SK-N-SH treated with all-trans-retinoic acid at 6 μM for 48 hours (cell line): ENCODE results near the gene C1QTNF4.

ENCODE experiments used
- ATAC-seq: fragments of 200-7000 bp; cut with Tn5 transposase; 3 replicates; pipeline ENCODE4 v1.9.1; 2020; ENCODE audit warnings: mild to moderate bottlenecking, moderate library complexity
- ARNTL ChIP-seq: fragments of 450-650 bp; formaldehyde crosslinking; IDR thresholded peaks from 2 replicates; pipeline ENCODE4 v1.5.0; 2020; ENCODE audit warnings: low read depth, mild to moderate bottlenecking, moderate library complexity, borderline replicate concordance
- CREB5 ChIP-seq: fragments of 250-450 bp; sonication (Bioruptor Pico); IDR thresholded peaks from 2 replicates; pipeline ENCODE4 v1.5.1; 2020; ENCODE audit warnings: low read depth, mild to moderate bottlenecking, moderate library complexity
- ESRRG ChIP-seq: fragments of 250-450 bp; sonication (Bioruptor Pico); IDR thresholded peaks from 2 replicates; pipeline ENCODE4 v1.6.1; 2021; ENCODE audit warnings: mild to moderate bottlenecking
- GLIS3 ChIP-seq: fragments of 250-450 bp; sonication (Bioruptor Pico); IDR thresholded peaks from 2 replicates; pipeline ENCODE4 v1.5.0; 2020; ENCODE audit warnings: mild to moderate bottlenecking, moderate library complexity
- ISL1 ChIP-seq: fragments of 250-450 bp; sonication (Bioruptor Pico); IDR thresholded peaks from 2 replicates; pipeline ENCODE4 v2.1.2; 2022; ENCODE audit warnings: mild to moderate bottlenecking, moderate library complexity
- OSR1 ChIP-seq: fragments of 250-450 bp; sonication (Bioruptor Pico); IDR thresholded peaks from 2 replicates; pipeline ENCODE4 v1.8.0; 2022; ENCODE audit warnings: moderate library complexity, mild to moderate bottlenecking, inconsistent platforms
- PPARA ChIP-seq: fragments of 250-450 bp; sonication (Bioruptor Pico); IDR thresholded peaks from 2 replicates; pipeline ENCODE4 v1.5.0; 2020; ENCODE audit warnings: mild to moderate bottlenecking, borderline replicate concordance
- SNAI2 ChIP-seq: fragments of 250-450 bp; sonication (Bioruptor Pico); IDR thresholded peaks from 2 replicates; pipeline ENCODE4 v1.5.0; 2020; ENCODE audit warnings: mild to moderate bottlenecking, moderate library complexity
- TSHZ2 ChIP-seq: fragments of 250-450 bp; sonication (Bioruptor Pico); IDR thresholded peaks from 2 replicates; pipeline ENCODE4 v1.5.0; 2020; ENCODE audit warnings: mild to moderate bottlenecking, moderate library complexity
- ZC3H10 ChIP-seq: fragments of 250-450 bp; sonication (Bioruptor Pico); IDR thresholded peaks from 2 replicates; pipeline ENCODE4 v1.5.1; 2021; ENCODE audit warnings: mild to moderate bottlenecking, moderate library complexity
- ZFP3 ChIP-seq: fragments of 250-450 bp; sonication (Bioruptor Pico); IDR thresholded peaks from 2 replicates; pipeline ENCODE4 v1.5.0; 2020; ENCODE audit warnings: mild to moderate bottlenecking, moderate library complexity
- ZFP30 ChIP-seq: fragments of 450-650 bp; formaldehyde crosslinking; IDR thresholded peaks from 2 replicates; pipeline ENCODE4 v1.5.0; 2022; ENCODE audit warnings: mild to moderate bottlenecking, moderate library complexity
- ZNF565 ChIP-seq: fragments of 450-650 bp; formaldehyde crosslinking; conservative IDR thresholded peaks from 2 replicates; pipeline ENCODE4 v1.5.0; 2020; ENCODE audit warnings: low read depth, mild to moderate bottlenecking, moderate library complexity
- ZNF8 ChIP-seq: fragments of 450-650 bp; formaldehyde crosslinking; IDR thresholded peaks from 2 replicates; pipeline ENCODE4 v1.5.0; 2020; ENCODE audit warnings: mild to moderate bottlenecking, moderate library complexity
- TF ChIP-seq, protein P1 (sequence below): fragments of 250-450 bp; sonication (Bioruptor Pico); IDR thresholded peaks from 2 replicates; pipeline ENCODE4 v1.5.1; 2021; ENCODE audit warnings: mild to moderate bottlenecking, moderate library complexity
- TF ChIP-seq, protein P2 (sequence below): fragments of 250-450 bp; sonication (Bioruptor Pico); IDR thresholded peaks from 2 replicates; pipeline ENCODE4 v1.8.0; 2020; ENCODE audit warnings: mild to moderate bottlenecking, moderate library complexity, borderline replicate concordance
- TF ChIP-seq, protein P3 (sequence below): fragments of 250-450 bp; sonication (Bioruptor Pico); IDR thresholded peaks from 2 replicates; pipeline ENCODE4 v1.8.0; 2021; ENCODE audit warnings: low read depth, mild to moderate bottlenecking, moderate library complexity, borderline replicate concordance

The C1QTNF4 gene

DNA sequence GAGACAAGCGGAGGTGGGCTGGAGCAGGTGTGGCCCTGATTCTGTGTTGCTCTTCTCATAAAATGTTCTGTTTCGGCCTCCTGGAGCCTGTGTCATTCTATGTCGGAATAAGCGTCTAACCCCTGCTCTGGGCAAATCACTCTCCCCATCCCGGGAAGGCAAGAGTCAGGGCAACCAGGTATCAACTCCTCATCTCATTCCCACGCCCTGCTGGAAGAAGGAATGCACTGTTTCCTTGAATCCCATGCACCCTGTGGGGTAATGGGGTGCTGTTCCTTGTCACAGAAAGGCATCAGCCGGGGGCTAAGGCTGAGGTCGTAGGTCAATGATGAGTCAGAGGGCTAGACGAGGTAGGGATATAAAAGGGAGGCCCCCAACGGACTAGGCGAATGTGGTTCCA, 5.1 kb downstream of the C1QTNF4 start:
- no peak for ATAC-seq
- TF ChIP-seq PPARA (CRISPR knock-in tag) (no peak), OSR1 (CRISPR knock-in tag) (no peak), SNAI2 (no peak), ZFP30 (no peak), ZFP3 (CRISPR knock-in tag) (no peak)
- TF ChIP-seq, protein P1, sequence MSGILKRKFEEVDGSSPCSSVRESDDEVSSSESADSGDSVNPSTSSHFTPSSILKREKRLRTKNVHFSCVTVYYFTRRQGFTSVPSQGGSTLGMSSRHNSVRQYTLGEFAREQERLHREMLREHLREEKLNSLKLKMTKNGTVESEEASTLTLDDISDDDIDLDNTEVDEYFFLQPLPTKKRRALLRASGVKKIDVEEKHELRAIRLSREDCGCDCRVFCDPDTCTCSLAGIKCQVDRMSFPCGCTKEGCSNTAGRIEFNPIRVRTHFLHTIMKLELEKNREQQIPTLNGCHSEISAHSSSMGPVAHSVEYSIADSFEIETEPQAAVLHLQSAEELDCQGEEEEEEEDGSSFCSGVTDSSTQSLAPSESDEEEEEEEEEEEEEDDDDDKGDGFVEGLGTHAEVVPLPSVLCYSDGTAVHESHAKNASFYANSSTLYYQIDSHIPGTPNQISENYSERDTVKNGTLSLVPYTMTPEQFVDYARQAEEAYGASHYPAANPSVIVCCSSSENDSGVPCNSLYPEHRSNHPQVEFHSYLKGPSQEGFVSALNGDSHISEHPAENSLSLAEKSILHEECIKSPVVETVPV (CRISPR knock-in tag) = no peak

DNA sequence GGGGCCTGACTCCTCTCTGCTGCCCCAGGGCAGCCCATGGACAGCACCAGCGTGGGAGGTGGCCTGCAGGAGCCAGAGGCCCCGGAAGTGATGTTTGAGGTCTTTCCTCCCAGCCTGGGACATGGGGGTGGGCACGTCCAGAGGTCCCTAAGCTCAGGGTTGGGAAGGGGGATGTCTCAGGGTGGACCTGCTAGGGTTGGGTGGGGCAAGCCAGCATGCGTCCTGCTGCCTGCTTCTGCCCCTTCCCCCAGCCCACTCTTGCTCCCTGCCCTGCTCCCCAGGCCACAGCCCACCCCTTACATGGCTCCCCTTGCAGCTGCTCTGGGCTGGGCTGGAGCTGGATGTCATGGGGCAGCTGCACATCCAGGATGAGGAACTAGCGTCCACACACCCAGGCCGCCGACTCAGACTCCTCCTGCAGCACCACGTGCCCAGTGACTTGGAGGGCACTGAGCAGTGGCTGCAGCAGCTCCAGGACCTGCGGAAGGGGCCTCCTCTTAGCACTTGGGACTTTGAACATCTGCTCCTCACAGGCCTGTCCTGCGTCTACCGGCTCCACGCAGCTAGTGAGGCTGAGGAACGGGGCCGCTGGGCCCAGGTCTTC, 6.4 kb downstream of the C1QTNF4 start:
- TF ChIP-seq OSR1 (CRISPR knock-in tag) (no peak), TSHZ2 (CRISPR knock-in tag) (no peak), ZNF8 (CRISPR knock-in tag) (no peak), ESRRG (CRISPR knock-in tag) (no peak), ARNTL (CRISPR knock-in tag) (no peak), ZC3H10 (CRISPR knock-in tag) (no peak), ZNF565 (no peak), ZFP3 (CRISPR knock-in tag) (no peak), ISL1 (no peak)
- TF ChIP-seq, protein P1 (CRISPR knock-in tag) = no peak
- TF ChIP-seq, protein P2, sequence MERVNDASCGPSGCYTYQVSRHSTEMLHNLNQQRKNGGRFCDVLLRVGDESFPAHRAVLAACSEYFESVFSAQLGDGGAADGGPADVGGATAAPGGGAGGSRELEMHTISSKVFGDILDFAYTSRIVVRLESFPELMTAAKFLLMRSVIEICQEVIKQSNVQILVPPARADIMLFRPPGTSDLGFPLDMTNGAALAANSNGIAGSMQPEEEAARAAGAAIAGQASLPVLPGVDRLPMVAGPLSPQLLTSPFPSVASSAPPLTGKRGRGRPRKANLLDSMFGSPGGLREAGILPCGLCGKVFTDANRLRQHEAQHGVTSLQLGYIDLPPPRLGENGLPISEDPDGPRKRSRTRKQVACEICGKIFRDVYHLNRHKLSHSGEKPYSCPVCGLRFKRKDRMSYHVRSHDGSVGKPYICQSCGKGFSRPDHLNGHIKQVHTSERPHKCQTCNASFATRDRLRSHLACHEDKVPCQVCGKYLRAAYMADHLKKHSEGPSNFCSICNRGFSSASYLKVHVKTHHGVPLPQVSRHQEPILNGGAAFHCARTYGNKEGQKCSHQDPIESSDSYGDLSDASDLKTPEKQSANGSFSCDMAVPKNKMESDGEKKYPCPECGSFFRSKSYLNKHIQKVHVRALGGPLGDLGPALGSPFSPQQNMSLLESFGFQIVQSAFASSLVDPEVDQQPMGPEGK = no peak
- 0 out of 3 replicates have a peak, but pooled peaks have one; percentile 11 for ATAC-seq

DNA sequence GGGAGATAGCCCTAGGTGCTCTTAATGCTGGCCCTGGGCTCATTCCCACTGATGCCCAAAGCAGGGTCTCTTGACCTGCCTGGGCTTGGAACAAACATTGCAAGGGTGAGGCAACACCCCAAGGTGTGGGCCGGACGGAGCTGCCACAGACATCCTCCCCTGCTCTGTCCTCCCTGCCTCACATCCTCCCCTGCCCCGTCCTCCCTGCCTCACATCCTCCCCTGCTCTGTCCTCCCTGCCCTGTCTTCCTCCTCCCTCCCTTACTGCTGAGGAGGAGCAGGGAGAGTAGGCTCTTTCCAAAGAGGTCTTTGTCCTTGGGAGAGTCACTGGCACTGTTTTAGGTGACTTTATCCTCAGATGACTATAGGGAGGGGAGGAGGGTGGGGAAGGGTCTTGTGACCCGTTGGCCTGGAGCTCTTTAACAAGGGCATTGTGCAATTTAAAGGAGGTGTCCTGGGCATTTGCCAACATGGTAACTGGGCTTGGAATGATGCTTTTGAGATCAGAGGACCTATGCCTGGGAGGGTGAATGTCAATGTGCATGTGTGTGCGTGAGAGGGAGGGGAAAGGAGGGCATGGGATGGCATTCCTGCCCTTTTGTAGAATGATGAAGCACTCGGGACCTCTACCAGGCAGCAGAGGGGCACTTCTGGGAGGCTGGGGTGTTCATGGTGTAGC, 7.0 kb downstream of the C1QTNF4 start:
- no peak for TF ChIP-seq ZNF8 (CRISPR knock-in tag)
- ATAC-seq = peak; percentile 14

- ATAC-seq = peak; percentile 30
- TF ChIP-seq, protein P2 = no peak
- TF ChIP-seq, protein P3, sequence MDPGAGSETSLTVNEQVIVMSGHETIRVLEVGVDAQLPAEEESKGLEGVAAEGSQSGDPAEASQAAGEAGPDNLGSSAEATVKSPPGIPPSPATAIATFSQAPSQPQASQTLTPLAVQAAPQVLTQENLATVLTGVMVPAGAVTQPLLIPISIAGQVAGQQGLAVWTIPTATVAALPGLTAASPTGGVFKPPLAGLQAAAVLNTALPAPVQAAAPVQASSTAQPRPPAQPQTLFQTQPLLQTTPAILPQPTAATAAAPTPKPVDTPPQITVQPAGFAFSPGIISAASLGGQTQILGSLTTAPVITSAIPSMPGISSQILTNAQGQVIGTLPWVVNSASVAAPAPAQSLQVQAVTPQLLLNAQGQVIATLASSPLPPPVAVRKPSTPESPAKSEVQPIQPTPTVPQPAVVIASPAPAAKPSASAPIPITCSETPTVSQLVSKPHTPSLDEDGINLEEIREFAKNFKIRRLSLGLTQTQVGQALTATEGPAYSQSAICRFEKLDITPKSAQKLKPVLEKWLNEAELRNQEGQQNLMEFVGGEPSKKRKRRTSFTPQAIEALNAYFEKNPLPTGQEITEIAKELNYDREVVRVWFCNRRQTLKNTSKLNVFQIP (CRISPR knock-in tag) = no peak
- TF ChIP-seq GLIS3 (CRISPR knock-in tag) = no peak
- no peak for TF ChIP-seq CREB5 (CRISPR knock-in tag)
- TF ChIP-seq ISL1 = no peak
- no peak for TF ChIP-seq ESRRG (CRISPR knock-in tag)
- no peak for TF ChIP-seq TSHZ2 (CRISPR knock-in tag)
- no peak for TF ChIP-seq ZNF8 (CRISPR knock-in tag)
Observed at GRCh38 chr11:47586098-47586855, 7.9 kb downstream of the C1QTNF4 start, which contains the start of gene FAM180B. FAM180B (plus strand) TSS chr11:47586678; CDS start chr11:47586769, 91 bp downstream.
